CD4-positive, alpha-beta T cell treated with Interleukin-2 at 100 ng/mL for 4 hours (primary cell): Measurements from ENCODE around the gene DBN1.

Experiments used
- DNase-seq: peaks from one replicate; pipeline ENCODE4 v3.0.0-alpha.2; 2020; ENCODE audit warnings: low spot score

DBN1 gene

GRCh38 chr5:177455661-177456590 is 17.5 kb downstream of the DBN1 start:
- peak; percentile 94 for DNase-seq

GRCh38 chr5:177455036-177455660 is 18.3 kb downstream of the DBN1 start:
- DNase-seq: peak; percentile 89

- DNase-seq: peak; percentile 94
Observed at GRCh38 chr5:177454397-177455035, 18.9 kb downstream of the DBN1 start.

- DNase-seq: no peak
Observed at GRCh38 chr5:177453852-177454396, 19.5 kb downstream of the DBN1 start.

GRCh38 chr5:177452688-177453638 is 20.5 kb downstream of the DBN1 start:
- DNase-seq: no peak

- DNase-seq: no peak
Observed at GRCh38 chr5:177450667-177451424, 22.6 kb downstream of the DBN1 start.

GRCh38 chr5:177449140-177450061 is 24.0 kb downstream of the DBN1 start:
- no peak for DNase-seq

- DNase-seq: no peak
Observed at GRCh38 chr5:177448244-177448950, 25.0 kb downstream of the DBN1 start.

- DNase-seq: no peak
Observed at GRCh38 chr5:177447611-177448243, 25.7 kb downstream of the DBN1 start.

GRCh38 chr5:177447066-177447610 is 26.3 kb downstream of the DBN1 start:
- DNase-seq: peak; percentile 86

- peak; percentile 75 for DNase-seq
Observed at GRCh38 chr5:177446200-177447065, 27.0 kb downstream of the DBN1 start, which contains the start of gene PRR7. TSS of gene PRR7 (plus strand) at chr5:177446814. CDS start at chr5:177455068, 8,254 bp downstream.

GRCh38 chr5:177445917-177446199 is 27.6 kb downstream of the DBN1 start:
- no peak for DNase-seq

- DNase-seq: no peak
Observed at GRCh38 chr5:177445052-177445916, 28.1 kb downstream of the DBN1 start.

- DNase-seq: no peak
Observed at GRCh38 chr5:177444106-177445051, 29.1 kb downstream of the DBN1 start.
